COLO829 (cell line): ENCODE measurements around the gene FRAS1.
"Not testable (repeated sequence)": the region's sequence is repeated elsewhere in the genome, so short reads cannot be mapped to it uniquely, and the experiment has no call there.

ENCODE experiments used
- DNase-seq: peaks from one replicate; pipeline ENCODE4 v3.0.0; 2012; ENCODE audit warnings: low spot score

Gene FRAS1

GRCh38 chr4:78120144-78120880, 63.2 kb downstream of the FRAS1 start:
- no peak for DNase-seq

GRCh38 chr4:78121338-78121904, 64.3 kb downstream of the FRAS1 start:
- no peak for DNase-seq

- not testable (repeated sequence) for DNase-seq
Measured at GRCh38 chr4:78125834-78126331, 68.8 kb downstream of the FRAS1 start.

GRCh38 chr4:78129383-78130108, 72.4 kb downstream of the FRAS1 start:
- no peak for DNase-seq

GRCh38 chr4:78131403-78131802, 74.3 kb downstream of the FRAS1 start:
- no peak for DNase-seq

GRCh38 chr4:78136109-78137081, 79.3 kb downstream of the FRAS1 start:
- peak; percentile 72 for DNase-seq

GRCh38 chr4:78137532-78137931, 80.4 kb downstream of the FRAS1 start:
- no peak for DNase-seq

- no peak for DNase-seq
Measured at GRCh38 chr4:78138252-78138651, 81.1 kb downstream of the FRAS1 start.

GRCh38 chr4:78143634-78144033, 86.5 kb downstream of the FRAS1 start:
- no peak for DNase-seq

GRCh38 chr4:78145008-78145407, 87.9 kb downstream of the FRAS1 start:
- no peak for DNase-seq

- DNase-seq, result no peak
Measured at GRCh38 chr4:78145622-78146021, 88.5 kb downstream of the FRAS1 start.

GRCh38 chr4:78149751-78150542, 92.8 kb downstream of the FRAS1 start:
- no peak for DNase-seq

GRCh38 chr4:78150543-78150864, 93.4 kb downstream of the FRAS1 start:
- DNase-seq, result no peak

GRCh38 chr4:78152795-78153194, 95.7 kb downstream of the FRAS1 start:
- DNase-seq, result no peak

- no peak for DNase-seq
Measured at GRCh38 chr4:78154972-78155590, 98.0 kb downstream of the FRAS1 start.

GRCh38 chr4:78155616-78156105, 98.5 kb downstream of the FRAS1 start:
- peak; percentile 75 for DNase-seq

- DNase-seq, result no peak
Measured at GRCh38 chr4:78156520-78156919, 99.4 kb downstream of the FRAS1 start.

- DNase-seq, result no peak
Measured at GRCh38 chr4:78162342-78162741, 105.2 kb downstream of the FRAS1 start.

- no peak for DNase-seq
Measured at GRCh38 chr4:78162821-78163220, 105.7 kb downstream of the FRAS1 start.

- DNase-seq, result no peak
Measured at GRCh38 chr4:78165758-78166157, 108.6 kb downstream of the FRAS1 start.

GRCh38 chr4:78166622-78167021, 109.5 kb downstream of the FRAS1 start:
- no peak for DNase-seq
